ENCODE results near the gene TEX19. TPM values are rescaled to one million over a fixed set of nuclear protein-coding genes. Genes with fewer than 3 reads are reported as not detected.

Gene TEX19
- polyA plus RNA-seq, 2 of the 4 experiments (the other 2 are of a cell fraction), result 0.43 to 0.50 TPM

DNA sequence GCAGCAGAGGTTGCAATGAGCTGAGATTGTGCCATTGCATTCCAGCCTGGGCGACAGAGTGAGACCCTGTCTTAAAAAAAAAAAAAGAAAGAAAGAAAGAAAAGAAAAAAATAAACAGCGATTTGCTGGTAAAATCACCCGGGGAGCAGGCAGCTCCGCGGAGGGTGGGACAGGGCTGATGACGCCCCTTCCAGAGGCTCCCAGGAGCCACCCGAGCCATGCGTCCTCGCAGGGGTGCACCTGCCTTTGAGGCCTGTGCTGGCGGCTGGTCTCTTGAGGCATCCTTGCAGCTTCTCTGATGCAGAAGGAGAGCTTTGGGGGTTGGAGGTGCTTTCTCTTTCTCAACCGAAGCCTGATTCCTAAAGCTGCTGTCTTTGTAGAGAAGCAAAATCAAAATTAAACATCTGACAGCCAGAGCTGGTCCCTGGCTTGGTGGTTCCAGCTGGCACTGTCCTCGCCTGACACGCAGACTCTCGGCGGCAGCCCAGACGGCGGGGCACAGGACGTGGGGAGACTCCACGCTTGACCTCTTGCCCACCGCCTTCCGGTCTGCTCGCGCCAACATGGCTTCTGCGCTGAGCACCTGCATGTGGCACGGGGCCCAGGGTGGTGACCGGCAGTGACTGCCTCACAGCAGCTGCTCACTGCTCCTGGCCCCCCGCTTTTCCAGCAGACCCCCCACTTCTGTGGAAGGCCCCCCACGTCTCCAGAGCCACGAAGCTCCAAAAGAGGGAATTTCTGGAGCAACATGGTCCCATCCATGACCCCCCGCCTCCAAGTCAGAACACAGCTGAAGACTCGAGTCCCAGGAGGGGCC is 19.1 kb downstream of the TEX19 start:
- 87% methylated on average over 26 of the region's 31 CpGs for WGBS (ENCODE audit: missing lambda C conversion rate)
- ChIA-PET POLR2A (no interaction called here), CTCF (interaction anchor here (0.6 to 1.6 kb wide), 6 partner anchors 11 to 348 kb away, joined by 3 to 10 read pairs (median 4); no protein-coding TSS in a partner anchor)
- Histone ChIP-seq H3K27ac (no peak overlapping the region), H3K4me1 (peaks cover 5% of the 10 kb centered on the region; the same call in 1 of the 3 replicates), H3K9me3 (no peaks in the 10 kb centered on the region), H3K4me3 (no peak overlapping the region), H3K4me2 (no peak overlapping the region)
- ATAC-seq (no peak), FAIRE-seq (no peak), DNase-seq (ENCODE audit: low read depth in 1 of 2, low spot score in 1 of 2) (no peak)
- TF ChIP-seq CHD2 (IDR thresholded peaks at IDR 0.05; ENCODE audit: low read length, partially characterized antibody) (no peak), MAFK (IDR thresholded peaks at IDR 0.05; ENCODE audit: partially characterized antibody) (no peak), ZC3H11A (IDR thresholded peaks at IDR 0.05) (no peak), SMC3 (IDR thresholded peaks at IDR 0.05) (no peak), POLR2AphosphoS2 (conservative IDR thresholded peaks at IDR 0.05; ENCODE audit: low read length) (no peak), FOSL2 (IDR thresholded peaks at IDR 0.05) (no peak), FOSL2 (CRISPR knock-in tag; IDR thresholded peaks at IDR 0.05) (no peak)
- TF ChIP-seq, protein P1, sequence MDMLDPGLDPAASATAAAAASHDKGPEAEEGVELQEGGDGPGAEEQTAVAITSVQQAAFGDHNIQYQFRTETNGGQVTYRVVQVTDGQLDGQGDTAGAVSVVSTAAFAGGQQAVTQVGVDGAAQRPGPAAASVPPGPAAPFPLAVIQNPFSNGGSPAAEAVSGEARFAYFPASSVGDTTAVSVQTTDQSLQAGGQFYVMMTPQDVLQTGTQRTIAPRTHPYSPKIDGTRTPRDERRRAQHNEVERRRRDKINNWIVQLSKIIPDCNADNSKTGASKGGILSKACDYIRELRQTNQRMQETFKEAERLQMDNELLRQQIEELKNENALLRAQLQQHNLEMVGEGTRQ (IDR thresholded peaks at IDR 0.05), result no peak

DNA sequence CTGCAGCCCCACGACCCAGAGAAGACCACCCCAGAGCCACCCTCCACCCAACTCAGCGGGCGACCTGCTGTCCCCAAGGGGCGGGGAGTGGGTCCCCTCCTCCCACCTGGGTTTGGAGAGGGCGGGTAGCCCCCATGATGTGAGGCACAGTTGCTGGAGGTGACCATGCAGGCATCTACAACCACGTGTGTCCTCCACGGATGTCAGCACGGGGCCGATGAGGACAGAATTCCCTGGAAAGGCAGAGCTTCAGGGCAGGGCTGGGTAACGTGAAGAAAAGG is 19.6 kb downstream of the TEX19 start:
- ChIA-PET CTCF (interaction anchor here (1.2 to 1.6 kb wide), 4 partner anchors 12 to 173 kb away, joined by 4 to 10 read pairs (median 5); no protein-coding TSS in a partner anchor), POLR2A (no interaction called here)
- DNase-seq (ENCODE audit: low read depth in 1 of 2, low spot score in 1 of 2), result no peak
- Histone ChIP-seq H3K27ac (no peak overlapping the region), H3K9me3 (no peaks in the 10 kb centered on the region), H3K4me1 (peaks cover 5% of the 10 kb centered on the region; the same call in 1 of the 3 replicates), H3K4me2 (no peak overlapping the region), H3K4me3 (no peak overlapping the region)
- WGBS (ENCODE audit: missing lambda C conversion rate), result 29% methylated on average over 10 of the region's 10 CpGs
- no peak for FAIRE-seq
- ATAC-seq, result no peak
- TF ChIP-seq FOXS1 (CRISPR knock-in tag; IDR thresholded peaks at IDR 0.05), result no peak
- no peak for TF ChIP-seq HEYL (CRISPR knock-in tag; IDR thresholded peaks at IDR 0.05)
- TF ChIP-seq POLR2AphosphoS2 (conservative IDR thresholded peaks at IDR 0.05; ENCODE audit: low read length), result no peak
- TF ChIP-seq RFX5 (IDR thresholded peaks at IDR 0.05), result no peak
- TF ChIP-seq BHLHE40 (IDR thresholded peaks at IDR 0.05; ENCODE audit: low read depth, low read length), result no peak
- TF ChIP-seq, protein P2, sequence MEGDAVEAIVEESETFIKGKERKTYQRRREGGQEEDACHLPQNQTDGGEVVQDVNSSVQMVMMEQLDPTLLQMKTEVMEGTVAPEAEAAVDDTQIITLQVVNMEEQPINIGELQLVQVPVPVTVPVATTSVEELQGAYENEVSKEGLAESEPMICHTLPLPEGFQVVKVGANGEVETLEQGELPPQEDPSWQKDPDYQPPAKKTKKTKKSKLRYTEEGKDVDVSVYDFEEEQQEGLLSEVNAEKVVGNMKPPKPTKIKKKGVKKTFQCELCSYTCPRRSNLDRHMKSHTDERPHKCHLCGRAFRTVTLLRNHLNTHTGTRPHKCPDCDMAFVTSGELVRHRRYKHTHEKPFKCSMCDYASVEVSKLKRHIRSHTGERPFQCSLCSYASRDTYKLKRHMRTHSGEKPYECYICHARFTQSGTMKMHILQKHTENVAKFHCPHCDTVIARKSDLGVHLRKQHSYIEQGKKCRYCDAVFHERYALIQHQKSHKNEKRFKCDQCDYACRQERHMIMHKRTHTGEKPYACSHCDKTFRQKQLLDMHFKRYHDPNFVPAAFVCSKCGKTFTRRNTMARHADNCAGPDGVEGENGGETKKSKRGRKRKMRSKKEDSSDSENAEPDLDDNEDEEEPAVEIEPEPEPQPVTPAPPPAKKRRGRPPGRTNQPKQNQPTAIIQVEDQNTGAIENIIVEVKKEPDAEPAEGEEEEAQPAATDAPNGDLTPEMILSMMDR (IDR thresholded peaks at IDR 0.05), result no peak
- TF ChIP-seq CEBPB (IDR thresholded peaks at IDR 0.05), result no peak
- TF ChIP-seq, protein P3, sequence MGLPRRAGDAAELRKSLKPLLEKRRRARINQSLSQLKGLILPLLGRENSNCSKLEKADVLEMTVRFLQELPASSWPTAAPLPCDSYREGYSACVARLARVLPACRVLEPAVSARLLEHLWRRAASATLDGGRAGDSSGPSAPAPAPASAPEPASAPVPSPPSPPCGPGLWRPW (IDR thresholded peaks at IDR 0.05), result no peak
- no peak for TF ChIP-seq NFE2L2 (conservative IDR thresholded peaks at IDR 0.05; ENCODE audit: low read length)
- TF ChIP-seq SMC3 (IDR thresholded peaks at IDR 0.05), result no peak
- no peak for TF ChIP-seq FOSL2 (IDR thresholded peaks at IDR 0.05)
- no peak for TF ChIP-seq FOSL2 (CRISPR knock-in tag; IDR thresholded peaks at IDR 0.05)
- no peak for TF ChIP-seq RNF2 (IDR thresholded peaks at IDR 0.05; ENCODE audit: borderline replicate concordance, low read depth)
- no peak for TF ChIP-seq EP300 (IDR thresholded peaks at IDR 0.05)
- no peak for TF ChIP-seq HDAC2 (IDR thresholded peaks at IDR 0.05)
- TF ChIP-seq EHMT2 (IDR thresholded peaks at IDR 0.05; ENCODE audit: low read depth), result no peak

All from A549 (cell line).